Astrocyte of the spinal cord (primary cell): ENCODE results near the gene BHLHE41.
A peak's percentile ranks its signal among the peaks of the same experiment; 100 is the strongest.

Experiments
- DNase-seq: peaks from one replicate; pipeline ENCODE4 v3.0.0; 2011; ENCODE audit warnings: low read depth, low spot score
- H3K4me3 ChIP-seq: 2 replicates; pipeline ENCODE4 v1.5.1; 2011; ENCODE audit warnings: low read depth, mild to moderate bottlenecking, low read length, moderate library complexity
- in situ Hi-C: cut with HindIII; loops from 2 replicates; pipeline ENCODE4 v1.10.0; 2017; ENCODE audit warnings: low sequenced_read_pairs
- TF ChIP-seq, protein P1 (sequence below): IDR thresholded peaks from 2 replicates; pipeline ENCODE4 v1.5.1; 2012; ENCODE audit warnings: low read depth, mild to moderate bottlenecking, low read length, inconsistent platforms

BHLHE41 gene

DNA sequence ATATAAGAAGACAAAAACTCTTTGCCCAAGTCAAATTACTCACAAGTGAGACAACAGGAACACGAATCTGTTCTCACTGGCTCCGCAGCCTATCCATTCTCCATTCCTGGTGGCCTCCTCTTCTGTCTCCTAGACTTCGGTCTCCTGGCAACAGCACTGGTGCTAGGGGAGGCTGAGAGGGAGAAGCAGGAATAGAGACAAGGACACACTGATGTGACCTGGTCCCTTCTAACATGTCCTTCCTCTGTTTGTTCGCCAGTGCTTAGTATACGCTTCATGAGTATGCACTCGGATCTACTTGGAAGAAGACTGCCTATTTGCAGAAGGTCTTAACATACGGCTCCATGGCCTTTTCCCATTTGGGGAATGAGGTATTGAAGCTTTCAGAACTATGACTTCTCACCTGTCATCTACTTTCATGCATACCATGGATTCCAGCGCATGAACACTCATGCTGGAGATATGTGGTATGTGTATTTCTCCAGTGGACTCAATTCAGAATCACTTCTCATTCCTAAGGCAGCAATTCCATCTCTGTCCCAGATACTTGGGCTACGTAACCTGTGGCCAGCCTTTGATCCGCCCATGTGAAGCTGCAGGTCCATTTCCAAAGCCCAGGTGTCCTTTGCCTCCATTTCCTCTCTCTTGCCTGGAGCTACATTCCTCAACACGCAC lies 33.9 kb downstream of the BHLHE41 start:
- no peak overlapping the region for H3K4me3 ChIP-seq
- DNase-seq, result peak; percentile 14
- TF ChIP-seq, protein P1, sequence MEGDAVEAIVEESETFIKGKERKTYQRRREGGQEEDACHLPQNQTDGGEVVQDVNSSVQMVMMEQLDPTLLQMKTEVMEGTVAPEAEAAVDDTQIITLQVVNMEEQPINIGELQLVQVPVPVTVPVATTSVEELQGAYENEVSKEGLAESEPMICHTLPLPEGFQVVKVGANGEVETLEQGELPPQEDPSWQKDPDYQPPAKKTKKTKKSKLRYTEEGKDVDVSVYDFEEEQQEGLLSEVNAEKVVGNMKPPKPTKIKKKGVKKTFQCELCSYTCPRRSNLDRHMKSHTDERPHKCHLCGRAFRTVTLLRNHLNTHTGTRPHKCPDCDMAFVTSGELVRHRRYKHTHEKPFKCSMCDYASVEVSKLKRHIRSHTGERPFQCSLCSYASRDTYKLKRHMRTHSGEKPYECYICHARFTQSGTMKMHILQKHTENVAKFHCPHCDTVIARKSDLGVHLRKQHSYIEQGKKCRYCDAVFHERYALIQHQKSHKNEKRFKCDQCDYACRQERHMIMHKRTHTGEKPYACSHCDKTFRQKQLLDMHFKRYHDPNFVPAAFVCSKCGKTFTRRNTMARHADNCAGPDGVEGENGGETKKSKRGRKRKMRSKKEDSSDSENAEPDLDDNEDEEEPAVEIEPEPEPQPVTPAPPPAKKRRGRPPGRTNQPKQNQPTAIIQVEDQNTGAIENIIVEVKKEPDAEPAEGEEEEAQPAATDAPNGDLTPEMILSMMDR, result no peak
- in situ Hi-C loops, result no loop called here

DNA sequence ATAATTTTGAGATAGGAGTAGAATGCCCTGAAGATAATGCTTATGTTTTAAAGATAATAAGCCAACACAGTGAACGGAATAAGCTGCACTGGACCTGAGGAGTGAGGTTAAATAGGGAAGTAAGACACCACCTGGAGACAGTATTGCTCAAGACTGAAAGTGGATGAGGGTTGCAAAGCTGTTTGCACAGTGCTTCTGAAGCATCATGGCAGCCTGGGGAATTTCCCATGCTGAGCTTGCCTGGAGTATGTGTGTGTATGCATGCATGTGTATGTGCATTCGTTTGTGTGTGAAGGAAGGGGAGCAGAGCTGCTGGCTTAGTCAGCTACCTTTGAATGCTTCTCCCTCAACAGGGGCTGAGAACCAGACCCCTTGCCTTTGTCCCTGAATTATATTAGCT lies 35.8 kb downstream of the BHLHE41 start:
- no peak for DNase-seq
- in situ Hi-C loops, result no loop called here
- no peak overlapping the region for H3K4me3 ChIP-seq
- TF ChIP-seq, protein P1, result no peak

DNA sequence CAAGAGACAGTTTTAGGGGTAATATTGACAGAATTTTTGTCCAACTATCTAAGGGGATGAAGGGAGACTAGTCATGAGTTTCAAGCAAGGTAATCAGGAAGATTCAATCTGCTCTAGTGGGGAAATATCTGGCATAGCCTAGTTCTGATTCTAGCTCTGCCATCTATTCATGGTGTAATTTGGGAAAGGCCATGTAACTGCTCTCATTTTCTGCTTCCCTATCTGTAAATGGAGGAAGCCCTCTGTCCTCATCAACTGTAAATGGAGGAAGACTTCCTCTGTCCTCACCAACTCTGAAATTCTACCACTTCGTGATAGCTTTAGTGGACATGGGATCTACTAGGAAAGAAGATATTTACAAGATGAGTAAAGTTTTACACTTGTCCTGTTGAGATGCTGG lies 37.9 kb downstream of the BHLHE41 start:
- no peak overlapping the region for H3K4me3 ChIP-seq
- in situ Hi-C loops, result no loop called here
- TF ChIP-seq, protein P1, result no peak
- no peak for DNase-seq

DNA sequence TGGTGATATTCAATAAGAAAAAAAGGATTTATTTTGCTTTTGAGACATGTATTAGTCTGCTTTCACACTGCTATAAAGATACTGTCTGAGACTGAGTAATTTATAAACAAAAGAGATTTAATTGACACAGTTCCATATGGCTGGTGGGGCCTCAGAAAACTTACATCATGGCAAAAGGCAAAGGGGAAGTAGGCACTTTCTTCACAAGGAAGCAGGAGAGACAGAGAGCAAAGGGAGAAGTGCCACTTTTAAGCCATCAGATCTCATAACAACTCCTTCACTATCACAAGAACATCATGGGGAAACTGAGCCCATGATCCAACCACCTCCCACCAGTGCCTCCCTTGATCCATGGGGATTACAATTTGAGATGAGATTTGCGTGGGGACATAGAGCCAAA lies 43.9 kb downstream of the BHLHE41 start:
- in situ Hi-C loops, result no loop called here

DNA sequence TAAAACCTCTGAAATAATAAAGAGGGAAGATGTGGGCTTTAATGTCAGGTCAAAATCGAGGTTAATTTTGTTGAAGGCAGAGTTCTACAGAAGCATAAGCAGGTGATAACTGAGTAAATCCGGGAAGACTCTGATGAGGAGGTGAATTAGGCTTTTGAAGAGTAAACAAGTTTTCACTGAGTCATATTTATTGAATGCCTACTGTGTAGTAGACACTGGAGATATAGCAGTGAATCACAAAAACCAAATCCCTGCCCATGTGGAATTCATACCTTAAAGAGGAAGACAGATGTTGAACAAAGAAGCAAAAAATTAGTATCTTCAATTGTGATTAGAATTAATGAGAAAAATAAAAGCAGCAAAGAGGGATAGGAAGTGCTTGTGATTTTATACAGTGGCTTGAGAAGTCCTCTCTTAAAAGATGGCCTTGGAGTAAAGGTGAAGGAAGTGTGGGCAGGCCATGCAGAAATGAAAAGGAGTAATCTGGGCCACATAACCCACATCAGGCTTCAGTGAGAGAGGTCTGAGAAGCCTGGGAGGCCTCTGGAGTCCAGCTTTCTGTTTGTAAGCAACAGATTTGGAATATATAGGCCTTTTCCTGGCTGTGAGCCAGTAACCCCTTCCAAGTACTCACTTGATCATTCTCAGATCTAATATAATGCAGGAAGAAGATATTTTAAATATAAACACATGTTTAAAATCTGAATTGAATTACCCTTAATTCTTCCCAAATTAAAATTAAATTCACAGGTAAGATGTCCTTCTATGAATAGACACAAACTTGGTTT lies 46.7 kb downstream of the BHLHE41 start:
- in situ Hi-C loops, result no loop called here
- no peak for DNase-seq
- TF ChIP-seq, protein P1, result no peak
- H3K4me3 ChIP-seq, result no peak overlapping the region

More for the DNA sequence above, 43.9 kb downstream of the BHLHE41 start:
- DNase-seq, result no peak
- no peak overlapping the region for H3K4me3 ChIP-seq
- TF ChIP-seq, protein P1, result no peak
